HG03558 (cell line): ENCODE results near the gene CR1.
"Not testable (repeated sequence)": the region's sequence is repeated elsewhere in the genome, so short reads cannot be mapped to it uniquely, and the experiment has no call there.

Source experiments
- ATAC-seq: cut with Tn5 transposase; IDR thresholded peaks from one replicate; pipeline ENCODE4 v1.9.1; 2021; ENCODE audit warnings: moderate number of reproducible peaks; ENCODE audit not compliant: unreplicated experiment; ENCODE audit errors: extremely low read depth

CR1 gene

DNA sequence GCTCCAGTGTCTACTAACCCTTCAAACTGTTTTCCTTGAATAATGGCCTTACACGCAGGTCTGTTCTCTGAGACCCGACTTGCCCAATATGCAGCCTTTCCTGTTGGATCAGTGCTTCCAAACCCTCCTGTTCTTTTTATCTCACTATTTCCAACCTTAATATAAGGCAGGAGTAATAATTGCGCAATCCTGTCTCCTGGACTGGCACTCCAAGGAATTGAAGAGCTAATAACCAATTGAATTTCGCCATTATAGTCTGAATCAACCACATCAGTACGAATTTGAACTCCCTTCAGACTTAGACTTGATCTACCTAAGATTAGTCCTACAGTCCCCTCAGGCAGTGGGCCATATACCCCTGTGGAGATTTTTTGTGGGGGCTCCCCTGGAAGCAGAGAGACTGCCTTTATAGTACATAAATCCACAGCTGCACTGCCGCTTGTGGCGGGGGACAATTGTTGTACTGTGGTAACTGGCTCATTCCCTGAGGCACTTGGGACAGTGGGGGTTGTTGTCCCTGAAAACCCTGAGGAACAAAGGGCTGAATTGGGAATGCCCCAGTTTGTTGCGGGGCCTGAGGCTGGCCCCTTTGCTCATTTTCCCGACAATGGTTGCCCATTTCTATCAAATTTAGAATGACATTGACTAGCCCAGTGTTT is 142.7 kb downstream of the CR1 start:
- not testable (repeated sequence) for ATAC-seq

DNA sequence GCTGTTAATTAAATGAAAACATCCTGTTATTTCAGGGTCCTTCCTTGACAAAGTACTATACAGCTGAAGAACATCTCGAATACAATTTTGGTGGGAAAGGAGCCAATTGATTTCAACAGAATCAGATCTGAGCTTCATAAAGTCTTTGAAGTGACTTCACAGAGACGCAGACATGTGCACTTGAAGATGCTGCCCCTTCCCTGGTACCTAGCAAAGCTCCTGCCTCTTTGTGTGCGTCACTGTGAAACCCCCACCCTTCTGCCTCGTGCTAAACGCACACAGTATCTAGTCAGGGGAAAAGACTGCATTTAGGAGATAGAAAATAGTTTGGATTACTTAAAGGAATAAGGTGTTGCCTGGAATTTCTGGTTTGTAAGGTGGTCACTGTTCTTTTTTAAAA is 143.4 kb downstream of the CR1 start:
- ATAC-seq = not testable (repeated sequence)

DNA sequence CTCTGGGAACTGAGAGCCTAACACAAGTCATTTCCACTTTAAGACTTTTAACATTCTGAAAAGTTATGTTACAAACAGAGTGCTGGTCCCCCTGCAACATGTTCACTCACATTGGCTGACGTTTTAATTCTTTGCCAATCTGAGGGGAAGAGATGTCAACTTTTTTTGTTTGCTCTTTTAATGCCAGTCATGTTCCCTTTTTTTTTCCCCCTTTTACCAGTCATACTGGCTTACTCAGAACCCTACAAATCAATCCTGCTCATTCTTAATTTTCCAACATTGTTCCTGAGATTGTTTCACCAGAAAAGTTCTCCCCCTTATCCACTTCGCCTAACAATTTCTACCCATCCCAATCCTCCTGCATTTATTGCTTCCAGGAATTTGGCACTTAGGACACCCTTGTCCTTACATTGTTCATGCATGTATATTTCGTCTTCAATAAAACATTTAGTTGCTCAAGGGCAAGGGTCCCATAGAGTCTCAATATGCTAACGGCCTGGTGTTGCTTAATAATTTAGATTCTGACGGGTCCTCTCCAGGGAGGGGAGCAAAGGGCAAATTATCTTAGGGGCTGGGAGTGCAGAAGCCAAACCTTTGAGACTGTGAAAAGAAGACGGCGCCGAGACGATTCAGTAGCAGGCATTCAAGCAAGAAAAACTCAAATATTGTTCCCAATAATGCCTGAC is 148.4 kb downstream of the CR1 start:
- ATAC-seq = no peak

DNA sequence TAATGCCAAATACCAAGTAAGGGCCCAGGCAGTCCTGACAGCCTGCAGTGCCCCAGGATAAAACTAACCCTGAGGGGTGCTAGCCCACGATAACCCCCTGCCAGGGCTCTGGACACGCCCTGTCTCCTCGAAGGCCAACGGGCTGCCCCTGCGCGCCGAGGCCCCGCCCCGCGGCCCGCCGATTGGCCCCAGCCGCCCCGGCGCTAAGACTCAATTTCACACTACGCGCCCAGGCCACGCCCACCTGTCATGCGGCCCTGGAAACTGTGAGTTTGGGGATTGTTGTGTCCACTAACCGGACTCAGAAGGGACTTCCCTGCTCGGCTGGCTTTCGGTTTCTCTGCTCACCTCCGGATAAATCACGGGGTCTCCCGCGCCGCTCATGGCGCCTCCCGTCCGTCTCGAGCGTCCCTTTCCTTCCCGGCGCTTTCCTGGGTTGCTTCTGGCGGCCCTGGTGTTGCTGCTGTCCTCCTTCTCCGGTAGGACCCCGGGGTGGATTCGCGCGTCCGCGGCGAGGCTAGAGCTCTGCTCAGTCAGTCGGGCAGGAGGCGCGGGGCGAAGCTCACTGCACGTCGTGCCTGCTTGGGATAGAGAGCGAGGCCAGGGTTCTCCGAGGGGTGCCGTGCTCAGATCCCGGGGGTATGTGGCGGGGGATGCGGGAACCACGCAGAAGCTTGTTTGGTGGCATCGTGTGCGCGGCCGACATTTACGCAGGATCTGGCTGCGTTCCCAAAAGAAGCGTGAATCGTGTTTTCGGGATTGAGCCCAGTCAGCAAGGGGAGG is 149.1 kb downstream of the CR1 start, which contains the start of gene CR1L:
Gene CR1L, plus strand, starts transcription at position 282 of the 783 bp plus-strand sequence. Its CDS starts 101 bp downstream, at position 383.
- no peak for ATAC-seq

DNA sequence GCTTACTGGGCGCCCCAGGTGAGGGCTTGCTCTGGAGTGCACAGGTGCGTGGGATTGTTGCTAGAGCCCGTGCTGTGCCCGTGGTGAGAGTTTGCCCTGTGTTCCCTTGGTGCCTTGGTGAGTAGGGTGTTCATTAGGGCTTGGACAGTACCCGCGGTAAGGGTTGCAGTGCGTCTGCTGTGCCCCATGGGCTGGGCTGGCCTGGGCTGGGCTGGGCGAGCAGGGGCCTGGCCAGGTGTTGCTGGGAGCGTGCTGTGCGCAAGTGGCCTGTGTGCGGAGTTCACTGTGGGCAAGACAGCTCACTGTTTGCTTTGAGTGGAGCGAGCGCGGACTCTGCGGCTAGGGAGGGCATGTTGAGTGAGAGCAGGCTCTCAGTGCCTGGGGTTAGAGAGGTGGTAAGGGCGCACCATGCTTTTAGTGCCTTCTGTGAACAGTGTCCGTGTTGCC is 149.7 kb downstream of the CR1 start:
- ATAC-seq = no peak

DNA sequence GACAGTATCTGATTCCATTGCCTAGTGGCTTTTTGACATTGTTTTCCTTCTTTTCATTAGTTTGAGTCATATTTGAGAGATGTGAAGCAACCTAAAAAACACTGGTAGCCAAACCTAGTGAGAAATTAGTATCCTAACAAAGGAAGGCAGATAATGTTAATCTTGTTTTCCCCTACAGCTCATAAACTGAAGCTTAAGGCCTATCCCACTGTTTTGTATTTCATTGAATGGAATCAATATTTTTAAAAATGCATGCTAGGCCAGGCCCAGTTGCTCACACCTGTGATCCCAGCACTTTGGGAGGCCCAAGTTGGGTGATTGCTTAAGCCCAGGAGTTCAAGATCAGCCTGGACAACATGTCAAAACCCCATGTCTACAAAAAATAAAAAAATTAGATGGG is 150.2 kb downstream of the CR1 start:
- ATAC-seq = no peak

DNA sequence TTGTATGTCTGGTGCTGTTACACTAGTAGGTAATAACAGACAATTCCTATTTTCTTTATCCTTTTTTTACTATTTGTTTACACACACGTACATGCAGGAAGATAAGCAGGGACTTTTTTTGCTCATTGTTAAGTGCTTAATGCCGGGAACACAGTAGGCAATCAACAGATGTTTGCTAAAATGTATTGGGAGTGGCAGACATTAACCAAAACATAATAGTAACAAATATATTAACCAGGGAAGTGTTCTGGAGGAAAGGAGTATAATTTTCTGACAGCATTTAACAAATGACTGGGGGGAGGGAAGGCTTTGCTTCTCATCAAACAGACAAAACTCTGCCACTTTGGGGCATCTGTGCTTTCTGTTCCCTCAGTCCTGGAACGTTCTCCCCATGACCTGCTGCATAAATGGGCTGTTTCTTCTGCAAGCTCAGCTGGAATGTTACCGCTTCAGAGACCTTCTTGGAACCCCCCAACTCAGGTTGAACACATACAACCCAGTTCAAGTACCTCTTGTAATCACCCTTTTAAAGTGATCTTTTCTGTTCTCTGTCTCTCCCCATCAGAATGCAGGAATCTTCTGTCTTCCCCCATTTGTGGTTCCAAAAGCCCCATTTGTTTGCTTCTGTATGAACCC is 151.1 kb downstream of the CR1 start:
- ATAC-seq = no peak

DNA sequence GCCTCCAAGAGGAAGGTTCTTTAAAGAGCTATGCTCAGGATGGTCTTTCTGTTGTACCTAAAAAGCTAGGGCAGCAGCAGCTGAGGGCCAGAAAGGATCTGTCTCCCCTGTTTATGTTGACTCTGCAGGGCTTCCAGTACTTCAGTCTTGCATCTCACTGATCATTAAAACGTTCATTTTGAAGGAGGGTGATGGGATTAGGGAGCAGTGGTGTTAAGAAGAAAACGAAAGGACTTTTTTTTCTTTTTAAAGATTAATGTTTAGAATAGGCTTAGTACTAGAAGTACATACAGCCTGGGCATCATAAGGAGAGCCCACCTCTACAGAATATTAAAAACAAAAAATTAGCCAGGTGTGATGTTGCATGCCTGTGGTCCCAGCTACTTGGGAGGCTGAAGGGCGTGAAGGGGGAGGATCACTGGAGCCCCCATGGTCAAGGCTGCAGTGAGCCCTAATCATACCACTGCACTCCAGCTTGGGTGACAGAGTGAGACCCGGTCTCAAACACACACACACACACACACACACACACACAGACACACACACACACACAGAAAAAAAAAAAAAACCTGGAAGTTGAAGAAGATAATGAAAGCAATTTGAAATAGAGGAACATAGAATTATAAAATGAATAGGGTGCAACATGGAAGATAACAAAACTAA is 151.8 kb downstream of the CR1 start:
- no peak for ATAC-seq

DNA sequence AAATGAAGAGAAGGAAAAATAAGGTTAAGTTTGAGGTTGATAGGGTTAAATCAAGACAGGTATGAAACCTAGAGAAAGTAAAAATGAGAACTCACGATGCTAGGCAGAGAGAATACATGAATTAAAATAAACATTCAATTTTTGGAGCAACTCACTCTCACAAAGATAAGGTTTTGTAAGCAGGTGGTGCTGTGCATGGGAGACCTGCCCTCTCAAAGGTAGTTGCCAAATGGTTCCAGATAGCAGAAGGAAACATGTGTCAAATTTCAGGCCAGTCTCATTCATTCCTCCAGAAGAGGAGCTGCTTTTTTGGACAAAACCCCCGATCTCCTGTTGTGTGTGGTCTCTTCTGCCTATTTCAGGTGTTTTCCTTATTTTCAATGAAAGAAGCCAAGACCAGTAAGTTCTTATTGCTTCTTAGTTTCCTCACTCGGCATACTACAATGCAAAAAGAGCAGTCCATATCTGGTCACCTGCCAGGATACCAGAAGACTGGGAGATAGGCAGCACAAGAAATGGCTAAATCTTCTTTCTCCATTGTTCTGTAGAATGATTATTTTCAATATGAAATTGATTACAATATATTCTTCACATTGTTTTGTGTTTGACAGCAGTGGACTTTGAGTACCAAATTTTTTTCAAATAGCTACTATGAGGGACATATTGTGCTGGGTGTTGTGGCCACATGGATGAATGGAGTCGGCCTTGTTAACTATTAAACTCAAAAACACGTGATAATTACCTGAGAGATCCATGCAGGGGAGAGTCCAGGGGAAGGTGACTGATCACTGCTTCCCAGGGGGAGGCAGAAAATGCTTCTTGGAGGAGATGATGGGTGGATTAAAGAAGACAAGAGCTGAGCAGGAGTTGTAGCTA is 152.6 kb downstream of the CR1 start:
- ATAC-seq = no peak

DNA sequence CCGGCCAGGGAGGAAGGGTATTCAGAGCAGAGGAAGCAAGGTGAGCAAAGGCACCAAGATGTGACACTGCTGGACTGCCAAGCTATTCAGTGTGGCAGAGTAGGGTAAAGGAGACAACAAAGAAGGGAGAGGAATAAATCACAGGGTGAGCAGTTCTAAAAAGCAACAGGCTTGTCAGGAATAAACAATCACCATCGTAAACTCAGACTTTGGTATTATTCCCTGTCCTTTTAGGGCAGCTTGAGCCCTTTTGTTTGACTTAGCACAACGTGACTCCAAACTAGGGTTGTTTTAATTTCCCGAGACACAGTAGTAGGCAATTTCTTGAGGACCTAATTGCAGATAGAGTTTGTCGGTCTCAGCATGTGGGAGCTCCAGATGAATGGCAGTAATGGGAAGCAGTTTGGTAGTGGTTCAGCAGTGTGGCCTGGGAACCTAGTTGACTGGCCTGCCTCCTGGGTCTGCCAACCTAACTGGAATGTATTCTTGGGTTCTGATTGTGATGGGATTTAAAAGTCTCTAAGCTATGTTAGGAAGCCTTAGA is 153.3 kb downstream of the CR1 start:
- no peak for ATAC-seq

DNA sequence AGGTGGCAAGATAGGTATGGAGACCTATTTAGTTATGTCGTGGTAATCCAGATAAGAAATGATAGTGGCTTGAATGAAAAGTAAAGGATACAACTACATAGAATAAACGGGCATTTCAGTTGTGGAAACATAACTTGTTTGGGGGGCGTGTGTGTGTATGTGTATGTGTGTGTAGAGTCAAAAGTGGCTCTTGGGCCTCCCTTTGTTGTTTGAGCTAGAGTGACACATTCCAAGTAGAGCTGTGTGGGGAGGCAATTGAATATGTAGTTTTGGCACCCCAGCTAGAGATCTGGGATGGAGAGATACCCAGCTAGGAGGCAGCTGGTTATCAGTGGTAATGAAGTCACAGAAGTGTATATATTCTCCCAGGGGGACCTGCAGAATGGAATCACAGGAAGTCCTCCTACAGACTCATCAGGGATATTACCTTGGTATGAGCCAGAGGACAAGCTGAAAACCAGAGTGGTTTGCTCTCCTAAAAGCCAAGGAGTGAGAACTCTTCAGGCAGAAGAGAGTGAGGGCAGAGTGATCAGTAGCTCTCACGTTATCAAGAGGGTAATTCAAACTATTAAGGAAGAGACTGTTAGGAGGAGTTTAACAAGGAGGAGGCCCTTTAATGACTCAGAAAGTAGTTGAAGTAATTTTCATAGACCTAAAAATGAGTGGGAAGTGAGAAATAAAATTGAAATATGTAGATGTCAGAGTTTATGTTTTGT is 154.1 kb downstream of the CR1 start:
- ATAC-seq = no peak

DNA sequence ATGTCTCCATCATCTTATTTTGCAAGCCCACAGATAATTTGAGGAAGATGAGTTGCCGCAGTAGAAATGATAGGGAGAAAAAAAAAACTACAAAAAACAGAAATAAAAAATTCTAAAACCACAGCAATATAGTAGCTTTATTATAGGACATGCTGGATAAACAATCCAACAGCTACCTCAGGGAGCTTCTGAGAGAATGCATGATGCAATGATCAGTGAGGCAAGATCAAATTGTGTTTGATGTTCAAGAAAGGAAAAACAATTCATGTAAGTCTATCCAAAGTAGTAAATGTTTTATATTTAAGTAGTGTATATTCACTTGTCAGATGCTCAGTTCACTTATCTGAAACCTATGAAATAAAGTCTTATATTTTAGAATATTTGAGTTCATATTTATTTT is 155.6 kb downstream of the CR1 start:
- ATAC-seq = no peak

DNA sequence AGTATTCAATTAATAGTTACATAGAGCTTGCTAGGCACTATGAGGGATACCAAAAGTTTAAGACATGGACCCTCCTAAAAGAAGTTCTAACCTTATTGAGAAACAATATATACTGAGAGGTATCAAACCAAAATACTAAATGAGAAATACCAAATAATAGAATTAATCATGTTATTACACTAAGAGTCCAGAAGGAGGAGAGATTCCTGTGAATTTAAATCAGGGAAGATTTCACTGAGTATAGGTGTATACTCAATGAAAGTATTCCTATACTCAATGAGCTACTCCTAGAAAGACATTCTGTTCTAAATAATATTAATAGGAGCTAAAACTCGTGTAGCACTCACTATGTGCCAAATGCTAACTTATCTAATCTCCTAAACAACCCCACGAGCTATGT is 158.4 kb downstream of the CR1 start:
- ATAC-seq = no peak

DNA sequence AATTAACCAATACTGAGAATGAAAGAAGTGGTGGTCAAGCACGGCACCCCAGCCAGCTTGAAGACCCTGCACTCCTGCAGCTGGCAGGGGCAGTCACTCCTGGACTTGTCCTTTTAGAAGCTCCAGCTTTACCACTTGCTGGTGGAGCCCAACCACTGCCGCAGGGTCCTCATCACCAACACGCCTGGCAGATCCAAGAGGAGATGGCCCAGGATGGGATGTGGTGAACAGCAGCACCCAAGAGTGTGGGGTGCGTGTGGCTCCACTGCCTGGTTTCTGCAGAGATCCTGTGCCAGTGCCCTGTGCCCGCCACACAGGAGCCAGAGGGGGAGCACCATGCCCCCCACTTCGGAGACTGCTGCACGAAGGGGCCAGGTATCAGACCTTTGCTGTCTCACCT is 162.5 kb downstream of the CR1 start:
- ATAC-seq = no peak

DNA sequence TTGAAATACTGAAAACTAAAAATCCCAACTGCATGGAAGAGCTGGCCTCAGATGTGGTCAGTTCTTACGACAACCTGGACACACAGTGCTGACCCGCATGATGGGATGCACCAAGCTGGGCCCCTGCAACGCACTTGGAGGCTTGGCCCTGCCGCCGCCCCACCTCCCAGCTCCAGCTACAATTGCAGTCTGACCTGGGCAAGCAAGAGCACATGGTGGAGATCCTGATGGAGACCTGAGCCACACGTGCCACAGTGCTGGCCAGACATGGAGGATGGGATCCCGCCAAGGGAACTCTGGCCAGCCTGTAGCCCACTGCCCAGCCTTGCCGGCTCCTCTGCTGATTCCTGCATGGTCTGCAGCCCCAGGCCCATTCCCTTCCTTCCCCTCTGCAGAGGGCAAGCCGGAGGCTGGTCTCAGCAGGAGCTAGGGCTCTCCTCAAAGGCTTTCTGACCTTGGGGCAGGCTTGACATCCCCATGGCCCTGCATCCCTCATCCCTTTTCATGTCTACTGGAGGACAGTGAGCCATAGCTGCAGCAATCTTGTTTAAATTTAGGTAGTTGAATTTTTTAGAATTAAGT is 163.0 kb downstream of the CR1 start:
- no peak for ATAC-seq

DNA sequence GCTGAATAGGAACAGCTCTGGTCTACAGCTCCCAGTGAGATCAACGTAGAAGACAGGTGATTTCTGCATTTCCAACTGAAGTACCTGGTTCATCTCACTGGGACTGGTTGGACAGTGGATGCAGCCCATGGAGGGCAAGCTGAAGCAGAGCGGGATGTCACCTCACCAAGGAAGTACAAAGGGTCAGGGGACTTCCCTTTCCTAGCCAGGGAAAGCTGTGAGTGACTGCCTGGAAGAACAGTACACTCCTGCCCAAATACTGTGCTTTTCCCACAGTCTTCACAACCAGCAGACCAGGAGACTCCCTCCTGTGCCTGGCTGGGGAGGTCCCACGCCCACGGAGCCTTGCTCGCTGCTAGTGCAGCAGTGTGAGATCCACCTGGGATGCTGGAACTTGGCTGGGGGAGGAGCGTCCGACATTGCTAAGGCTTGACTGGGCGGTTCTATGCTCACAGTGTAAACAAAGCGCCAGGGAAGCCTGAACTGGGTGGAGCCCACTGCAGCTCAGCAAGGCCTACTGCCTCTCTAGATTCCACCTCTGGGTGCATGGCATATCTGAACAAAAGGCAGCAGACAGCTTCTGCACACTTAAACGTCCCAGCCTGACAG is 163.7 kb downstream of the CR1 start:
- no peak for ATAC-seq

DNA sequence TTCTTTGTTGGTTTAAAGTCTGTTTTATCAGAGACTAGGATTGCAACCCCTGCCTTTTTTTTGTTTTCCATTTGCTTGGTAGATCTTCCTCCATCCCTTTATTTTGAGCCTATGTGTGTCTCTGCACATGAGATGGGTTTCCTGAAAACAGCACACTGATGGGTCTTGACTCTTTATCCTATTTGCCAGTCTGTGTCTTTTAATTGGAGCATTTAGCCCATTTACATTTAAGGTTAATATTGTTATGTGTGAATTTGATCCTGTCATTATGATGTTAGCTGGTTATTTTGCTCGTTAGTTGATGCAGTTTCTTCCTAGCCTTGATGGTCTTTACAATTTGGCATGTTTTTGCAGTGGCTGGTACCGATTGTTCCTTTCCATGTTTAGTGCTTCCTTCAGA is 165.5 kb downstream of the CR1 start:
- not testable (repeated sequence) for ATAC-seq

DNA sequence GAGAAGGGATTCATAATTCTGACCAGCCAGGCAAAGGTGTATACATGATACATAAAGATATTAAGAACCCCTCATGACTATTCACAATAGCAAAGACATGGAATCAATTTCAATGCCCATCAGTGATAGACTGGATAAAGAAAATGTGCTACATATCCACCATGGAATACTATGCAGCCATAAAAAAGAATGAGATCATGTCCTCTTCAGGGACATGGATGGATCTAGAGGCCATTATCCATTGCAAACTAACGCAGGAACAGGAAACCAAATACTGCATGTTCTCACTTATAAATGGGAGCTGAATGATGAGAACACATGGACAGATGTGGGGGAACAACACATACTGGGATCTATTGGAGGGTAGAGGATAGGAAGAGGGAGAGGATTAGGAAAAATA is 170.4 kb downstream of the CR1 start:
- ATAC-seq = no peak
